Lower leg skin (tissue), 4 donors: ENCODE measurements around the gene GPR18. TPM values are rescaled to one million over a fixed set of nuclear protein-coding genes. Genes with fewer than 3 reads are reported as not detected.

Experiments
- DNase-seq, 2 donors: peaks; one replicate each; pipeline ENCODE4 v3.0.0-alpha.2; 2019; ENCODE audit warnings: low spot score in 2 of 2
- H3K4me3 ChIP-seq: fragments of 200-600 bp; sonication (generic); 2 replicates; pipeline ENCODE4 v1.5.1; 2017; ENCODE audit warnings: mild to moderate bottlenecking, low read depth; ENCODE audit not compliant: poor library complexity, severe bottlenecking
- POLR2A ChIP-seq, 2 donors: fragments of 450-650 bp; IDR thresholded peaks; one replicate each; pipeline ENCODE4 v1.6.1; 2016 to 2017; ENCODE audit warnings: antibody characterized with exemption in 2 of 2, mild to moderate bottlenecking in 1 of 2, moderate library complexity in 1 of 2
- WGBS, 2 donors: methylation state at CpG; one replicate each; pipeline ENCODE4 v1.1.5; 2018; 5-methylcytosine and 5-hydroxymethylcytosine counted together
- intact Hi-C: fragments of 100-400 bp; cut with DNase I; formaldehyde crosslinking; loops from one replicate; pipeline ENCODE4 v1.15.0; 2023; ENCODE audit warnings: low total_unique reads
- total RNA-seq, 4 donors: library from RNA; depleted of rRNA; stranded (reverse); fragments of >200 nt; gene quantifications; one replicate each; pipeline ENCODE4 v1.1.0, GENCODE V29; 2016
- TF ChIP-seq, protein P1 (sequence below), 3 donors: fragments of 450-650 bp; IDR thresholded peaks; one replicate each; pipeline ENCODE4 v1.5.1; 2016; ENCODE audit warnings: antibody characterized with exemption in 3 of 3, mild to moderate bottlenecking in 3 of 3, moderate library complexity in 2 of 3

The GPR18 gene, protein sequence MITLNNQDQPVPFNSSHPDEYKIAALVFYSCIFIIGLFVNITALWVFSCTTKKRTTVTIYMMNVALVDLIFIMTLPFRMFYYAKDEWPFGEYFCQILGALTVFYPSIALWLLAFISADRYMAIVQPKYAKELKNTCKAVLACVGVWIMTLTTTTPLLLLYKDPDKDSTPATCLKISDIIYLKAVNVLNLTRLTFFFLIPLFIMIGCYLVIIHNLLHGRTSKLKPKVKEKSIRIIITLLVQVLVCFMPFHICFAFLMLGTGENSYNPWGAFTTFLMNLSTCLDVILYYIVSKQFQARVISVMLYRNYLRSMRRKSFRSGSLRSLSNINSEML
- total RNA-seq = not detected

DNA sequence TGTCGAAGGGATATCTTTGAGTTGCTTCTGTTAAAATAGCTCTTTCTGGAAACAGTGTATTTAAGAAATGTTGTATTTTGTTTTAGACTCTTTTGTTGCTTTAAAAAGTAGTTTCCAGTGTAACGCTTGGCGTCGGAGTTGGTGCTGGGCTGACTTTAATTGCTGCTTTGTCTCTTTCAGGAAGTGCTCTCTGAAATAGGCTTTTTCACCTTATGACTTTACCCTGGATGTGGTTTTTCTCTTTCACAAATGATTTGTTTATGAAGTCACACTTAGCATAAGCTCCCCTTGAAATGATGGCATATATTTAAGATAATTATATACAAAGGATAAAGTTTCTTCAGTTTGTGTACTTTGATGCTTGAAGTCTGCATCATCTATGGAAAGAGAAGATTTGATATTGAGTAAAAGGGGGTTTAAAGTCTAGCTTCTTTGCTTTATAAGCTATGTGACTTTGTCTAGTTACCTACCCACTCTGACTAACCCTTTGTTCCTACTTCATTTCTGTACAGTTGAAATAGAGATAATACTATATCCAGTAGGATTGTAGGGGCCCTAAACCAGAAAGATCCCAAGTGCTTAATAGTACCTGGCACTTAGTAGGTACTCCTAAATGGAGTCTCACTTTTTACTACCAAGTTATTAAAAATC is at the start of gene GPR18:
TSS of gene GPR18 (minus strand) at position 170 of the 651 bp plus-strand sequence. CDS start 2,507 bp downstream, outside the sequence.
- no peak within 1 kb of the TSS for H3K4me3 ChIP-seq
- DNase-seq = no peak
- intact Hi-C loops = no loop called here
- TF ChIP-seq, protein P1, sequence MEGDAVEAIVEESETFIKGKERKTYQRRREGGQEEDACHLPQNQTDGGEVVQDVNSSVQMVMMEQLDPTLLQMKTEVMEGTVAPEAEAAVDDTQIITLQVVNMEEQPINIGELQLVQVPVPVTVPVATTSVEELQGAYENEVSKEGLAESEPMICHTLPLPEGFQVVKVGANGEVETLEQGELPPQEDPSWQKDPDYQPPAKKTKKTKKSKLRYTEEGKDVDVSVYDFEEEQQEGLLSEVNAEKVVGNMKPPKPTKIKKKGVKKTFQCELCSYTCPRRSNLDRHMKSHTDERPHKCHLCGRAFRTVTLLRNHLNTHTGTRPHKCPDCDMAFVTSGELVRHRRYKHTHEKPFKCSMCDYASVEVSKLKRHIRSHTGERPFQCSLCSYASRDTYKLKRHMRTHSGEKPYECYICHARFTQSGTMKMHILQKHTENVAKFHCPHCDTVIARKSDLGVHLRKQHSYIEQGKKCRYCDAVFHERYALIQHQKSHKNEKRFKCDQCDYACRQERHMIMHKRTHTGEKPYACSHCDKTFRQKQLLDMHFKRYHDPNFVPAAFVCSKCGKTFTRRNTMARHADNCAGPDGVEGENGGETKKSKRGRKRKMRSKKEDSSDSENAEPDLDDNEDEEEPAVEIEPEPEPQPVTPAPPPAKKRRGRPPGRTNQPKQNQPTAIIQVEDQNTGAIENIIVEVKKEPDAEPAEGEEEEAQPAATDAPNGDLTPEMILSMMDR (IDR thresholded peaks at IDR 0.05) = no peak
- TF ChIP-seq POLR2A (IDR thresholded peaks at IDR 0.05) = no peak
- WGBS, 2 donors = 65 to 86% methylated on average over 4 of the region's 4 CpGs

DNA sequence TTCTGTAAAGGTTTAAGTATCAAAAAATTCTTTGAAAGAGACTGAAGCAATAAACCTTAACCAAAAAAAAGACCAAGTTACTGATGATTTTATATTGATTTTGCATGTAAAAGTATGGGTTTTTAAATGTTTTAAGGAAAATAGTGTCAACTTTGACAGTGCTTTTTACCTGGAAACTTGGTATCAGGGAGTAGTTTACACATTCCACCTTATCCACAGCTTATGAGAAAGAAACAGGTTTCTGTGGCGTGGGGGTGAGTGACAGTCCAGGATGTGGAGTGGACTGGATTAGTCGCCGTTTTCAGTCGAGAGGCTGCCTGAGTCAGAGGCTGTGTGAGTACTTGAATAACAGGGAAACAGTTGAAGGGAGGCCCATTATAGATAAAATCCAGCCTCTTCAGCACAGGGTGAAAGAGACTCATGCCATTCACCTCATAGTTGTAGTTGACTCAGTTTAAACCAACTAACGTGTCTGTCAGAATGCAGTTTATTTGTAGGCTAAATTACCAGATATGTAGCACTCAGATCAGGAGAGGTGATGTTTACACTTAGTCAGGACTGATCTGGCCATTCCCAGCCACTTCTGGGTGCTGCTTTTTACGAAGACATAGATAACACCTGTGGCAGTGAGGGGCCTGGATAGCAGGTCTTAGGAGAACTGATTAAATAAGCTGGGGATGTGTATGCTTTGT is 49.6 kb upstream of the GPR18 start:
- intact Hi-C loops = no loop called here
- whole genome bisulfite sequencing, 2 donors = 64 to 72% methylated on average over 6 of the region's 6 CpGs
- H3K4me3 ChIP-seq = no peak overlapping the region
- TF ChIP-seq POLR2A (IDR thresholded peaks at IDR 0.05) = no peak
- peak in 1 of 2 donors; percentile 87 for DNase-seq

DNA sequence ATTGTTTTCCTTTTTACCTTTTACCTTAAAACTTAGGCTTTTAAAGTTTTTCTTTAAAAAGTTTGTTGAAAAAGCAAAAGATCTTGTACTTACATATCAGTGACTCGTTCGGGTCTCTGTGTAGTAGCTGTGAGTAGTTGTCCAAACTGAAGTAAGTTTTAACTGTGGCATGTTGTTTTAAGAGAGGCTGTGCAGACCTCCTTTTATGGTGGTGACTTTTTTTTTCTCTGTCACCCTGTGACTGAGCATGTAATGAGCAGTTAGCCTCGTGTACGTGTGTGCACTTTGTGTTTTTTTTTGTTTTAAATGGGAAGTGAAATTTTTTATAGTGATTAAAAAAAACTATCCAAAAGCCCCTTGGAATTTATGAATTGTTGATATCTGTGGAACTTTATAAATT is 49.1 kb upstream of the GPR18 start, which contains the start of gene GPR183:
TSS of gene GPR183 (minus strand) at position 153 of the 400 bp plus-strand sequence. CDS start 11,254 bp downstream, outside the sequence.
- intact Hi-C loops = no loop called here
- no peak for DNase-seq
- TF ChIP-seq, protein P1 (IDR thresholded peaks at IDR 0.05) = no peak
- peak in 1 of 2 donors; percentile 56 for TF ChIP-seq POLR2A (IDR thresholded peaks at IDR 0.05)
- no peak within 1 kb of the TSS for H3K4me3 ChIP-seq
- WGBS, 2 donors = 48 to 49% methylated on average over 4 of the region's 4 CpGs

DNA sequence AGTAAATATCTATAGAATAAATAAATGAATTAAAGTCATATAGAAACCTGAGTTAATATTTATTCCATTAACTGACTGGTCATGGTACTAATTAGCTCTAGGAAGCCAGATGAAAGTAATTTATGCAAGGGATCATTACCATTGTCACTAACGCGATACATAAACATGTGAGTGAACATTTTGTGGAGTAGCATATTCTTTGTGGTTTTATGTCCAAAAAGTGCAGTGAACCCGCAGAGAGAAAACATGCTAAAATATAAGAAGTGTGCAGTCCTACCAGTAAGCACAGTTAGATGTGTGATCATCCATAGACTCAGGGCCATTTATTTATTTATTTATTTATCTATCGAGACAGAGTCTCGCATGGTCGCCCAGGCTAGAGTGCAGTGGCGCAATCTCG is 47.4 kb upstream of the GPR18 start:
- H3K4me3 ChIP-seq = no peak overlapping the region
- DNase-seq = no peak
- intact Hi-C loops = no loop called here
- TF ChIP-seq POLR2A (IDR thresholded peaks at IDR 0.05) = no peak
- TF ChIP-seq, protein P1 (IDR thresholded peaks at IDR 0.05) = no peak
- WGBS, 2 donors = 86 to 87% methylated on average over 8 of the region's 8 CpGs

DNA sequence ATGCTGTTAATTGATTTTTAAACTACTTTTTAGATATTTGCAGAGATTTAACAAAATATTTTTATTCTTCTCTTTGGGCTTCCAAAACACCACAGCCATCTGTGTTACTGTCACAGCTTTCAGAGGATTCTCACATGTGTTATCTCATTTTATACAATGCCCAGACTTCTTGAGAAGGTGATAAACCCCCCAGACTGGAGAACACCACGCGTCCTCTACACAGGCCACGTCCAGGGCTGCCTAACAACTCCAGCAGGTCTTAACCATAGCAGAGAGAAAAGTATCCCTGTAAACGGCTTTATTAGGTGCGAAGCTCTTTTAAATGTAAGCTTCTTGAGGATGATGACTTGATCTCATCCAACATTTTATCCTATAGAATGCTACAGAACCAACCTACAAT is 47.0 kb upstream of the GPR18 start:
- DNase-seq = no peak
- TF ChIP-seq POLR2A (IDR thresholded peaks at IDR 0.05) = no peak
- intact Hi-C loops = no loop called here
- WGBS, 2 donors = 80 to 82% methylated on average over 5 of the region's 5 CpGs
- H3K4me3 ChIP-seq = no peak overlapping the region

DNA sequence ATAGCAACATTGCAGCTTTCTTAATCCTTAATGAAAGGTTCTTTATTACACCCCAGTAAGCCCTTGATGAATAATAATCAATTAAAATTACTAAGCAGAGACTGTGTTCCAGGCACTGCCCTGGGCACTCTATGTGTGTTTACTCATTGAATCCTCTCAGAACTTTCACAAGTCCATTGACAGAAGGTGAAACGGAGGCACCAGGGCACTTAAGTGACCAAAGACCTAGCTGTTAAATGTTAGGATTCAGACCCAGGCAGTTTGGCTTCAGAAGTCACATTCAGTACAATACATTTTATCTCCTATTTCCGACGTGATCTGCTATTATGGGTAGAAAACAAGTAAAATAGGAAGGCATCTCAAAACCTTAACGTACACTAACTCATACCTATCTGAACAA is 46.4 kb upstream of the GPR18 start:
- intact Hi-C loops = no loop called here
- H3K4me3 ChIP-seq = no peak overlapping the region
- DNase-seq = no peak
- 84 to 90% methylated on average over 4 of the region's 4 CpGs for WGBS, 2 donors
- TF ChIP-seq POLR2A (IDR thresholded peaks at IDR 0.05) = no peak
- TF ChIP-seq, protein P1 (IDR thresholded peaks at IDR 0.05) = no peak
